HCT116 (cell line): ENCODE results near the gene ABHD17B. TPM values are rescaled to one million over a fixed set of nuclear protein-coding genes. Genes with fewer than 3 reads are reported as not detected.

Experiments
- ATAC-seq: fragments of 200-7000 bp; cut with Tn5 transposase; 2 replicates; pipeline ENCODE4 v1.9.1; 2020; ENCODE audit warnings: mild to moderate bottlenecking, moderate library complexity
- BruUV-seq: library from RNA; stranded (reverse); fragments of 400-500 nt; replicated peaks from 2 replicates; lab custom pipeline; 2021; lab: Mats Ljungman, UMichigan
- CTCF ChIA-PET: fragments of 300-600 bp; sonication (Branson Sonifier 250); formaldehyde crosslinking; loops from one replicate; lab custom pipeline; 2021; ENCODE audit warnings: antibody characterized with exemption; lab: Charles Lee
- POLR2A ChIA-PET: fragments of 300-600, 350-600 bp; sonication (Branson Sonifier 250); formaldehyde crosslinking; loops from one replicate; lab custom pipeline; 2021; ENCODE audit warnings: antibody characterized with exemption; lab: Charles Lee
- RAD21 ChIA-PET, 2 experiments: fragments of 300-600 bp; sonication (Branson Sonifier 250); formaldehyde crosslinking; loops; one replicate each; lab custom pipeline; 2023; ENCODE audit warnings: low total read pairs in 2 of 2; ENCODE audit not compliant: uncharacterized antibody in 2 of 2, unreplicated experiment in 2 of 2, low non-redundant PET in 1 of 2; lab: Charles Lee
- DNase-seq: peaks from one replicate; pipeline ENCODE4 v3.0.0-alpha.2; 2010; ENCODE audit warnings: low read depth, low spot score
- H2AFZ ChIP-seq: fragments of 200-600 bp; shearing (Covaris generic), sonication (generic); 2 replicates; pipeline ENCODE4 v1.6.1; 2017; ENCODE audit warnings: low read depth, mixed run types, mixed read lengths, antibody characterized with exemption, low read length; ENCODE audit not compliant: poor library complexity, severe bottlenecking
- H3K27ac ChIP-seq: 2 replicates; pipeline ENCODE4 v1.5.1; 2012; ENCODE audit warnings: low read depth, low read length
- H3K27me3 ChIP-seq: fragments of 200-600 bp; sonication (generic); 2 replicates; pipeline ENCODE4 v1.6.1; 2016; ENCODE audit warnings: mixed run types, low read length, mixed read lengths; ENCODE audit not compliant: insufficient read depth
- H3K36me3 ChIP-seq, 2 experiments: fragments of 200-500 bp in 1 of 2; fragments of 200-600 bp in 1 of 2; sonication (Bioruptor generic) in 1 of 2; sonication (generic) in 1 of 2; 2 replicates each; pipeline versions ENCODE4 v1.5.1 to v1.6.1; 2014 to 2016; ENCODE audit warnings: low read length in 2 of 2, inconsistent platforms in 1 of 2, mixed read lengths in 1 of 2, mixed run types in 1 of 2; ENCODE audit not compliant: insufficient read depth in 2 of 2, control insufficient read depth in 1 of 2
- H3K4me1 ChIP-seq, 2 experiments: fragments of 200-600 bp in 1 of 2; sonication (generic) in 1 of 2; 2 replicates each; pipeline versions ENCODE4 v1.5.1 to v1.6.1; 2012 to 2017; ENCODE audit warnings: low read length in 2 of 2, inconsistent platforms in 1 of 2, mild to moderate bottlenecking in 1 of 2, mixed read lengths in 1 of 2, mixed run types in 1 of 2, moderate library complexity in 1 of 2; ENCODE audit not compliant: insufficient read depth in 2 of 2, control insufficient read depth in 1 of 2
- H3K4me2 ChIP-seq: fragments of 200-600 bp; sonication (generic); 2 replicates; pipeline ENCODE4 v1.6.1; 2017; ENCODE audit warnings: mixed run types, low read length, mixed read lengths
- H3K4me3 ChIP-seq, 2 experiments: fragments of 200-600 bp in 1 of 2; sonication (generic) in 1 of 2; replicated peaks in 1 of 2; 2 replicates each; pipeline ENCODE4 v1.5.1; 2011 to 2016; ENCODE audit warnings: low read length in 2 of 2, control low read depth in 1 of 2, low read depth in 1 of 2, mild to moderate bottlenecking in 1 of 2, mixed read lengths in 1 of 2, mixed run types in 1 of 2
- H3K79me2 ChIP-seq: fragments of 200-600 bp; sonication (generic); 2 replicates; pipeline ENCODE4 v1.6.1; 2017; ENCODE audit warnings: mild to moderate bottlenecking, mixed run types, low read length, moderate library complexity, mixed read lengths; ENCODE audit not compliant: insufficient read depth
- H3K9ac ChIP-seq: fragments of 200-600 bp; sonication (generic); 2 replicates; pipeline ENCODE4 v1.6.1; 2016; ENCODE audit warnings: low read length, mixed read lengths
- H3K9me2 ChIP-seq: fragments of 200-600 bp; sonication (generic), shearing (Covaris generic); 2 replicates; pipeline ENCODE4 v1.6.1; 2017; ENCODE audit warnings: mixed run types, mild to moderate bottlenecking, moderate library complexity; ENCODE audit not compliant: insufficient read depth
- H3K9me3 ChIP-seq, 2 experiments: fragments of 200-500 bp in 1 of 2; fragments of 200-600 bp in 1 of 2; sonication (Bioruptor generic) in 1 of 2; sonication (generic) in 1 of 2; 2 replicates each; pipeline ENCODE4 v1.6.1; 2014 to 2017; ENCODE audit warnings: low read length in 2 of 2, mixed read lengths in 2 of 2, inconsistent platforms in 1 of 2, low read depth in 1 of 2, mild to moderate bottlenecking in 1 of 2, mixed run types in 1 of 2, moderate library complexity in 1 of 2; ENCODE audit not compliant: control insufficient read depth in 1 of 2, insufficient read depth in 1 of 2
- H4K20me1 ChIP-seq: fragments of 200-600 bp; sonication (generic), shearing (Covaris generic); 2 replicates; pipeline ENCODE4 v1.6.1; 2017; ENCODE audit warnings: mixed run types, mild to moderate bottlenecking, moderate library complexity; ENCODE audit not compliant: insufficient read depth
- CBX3 ChIP-seq: IDR thresholded peaks from 2 replicates; pipeline ENCODE4 v1.6.1; 2012; ENCODE audit warnings: low read depth
- CEBPB ChIP-seq: IDR thresholded peaks from 2 replicates; pipeline ENCODE4 v1.6.1; 2012; ENCODE audit warnings: low read depth
- EGR1 ChIP-seq: IDR thresholded peaks from 2 replicates; pipeline ENCODE4 v1.6.1; 2012; ENCODE audit warnings: low read depth
- EZH2 ChIP-seq: fragments of 200-600 bp; sonication (generic); IDR thresholded peaks from 2 replicates; pipeline ENCODE4 v1.6.1; 2017; ENCODE audit warnings: antibody characterized with exemption, mixed run types
- FOSL1 ChIP-seq: IDR thresholded peaks from 2 replicates; pipeline ENCODE4 v1.6.1; 2012; ENCODE audit warnings: low read depth
- JUND ChIP-seq: IDR thresholded peaks from 2 replicates; pipeline ENCODE4 v1.6.1; 2012
- MAX ChIP-seq: IDR thresholded peaks from 2 replicates; pipeline ENCODE4 v1.6.1; 2012
- POLR2A ChIP-seq: IDR thresholded peaks from 2 replicates; pipeline ENCODE4 v1.7.0; 2011; ENCODE audit warnings: borderline replicate concordance; ENCODE audit not compliant: insufficient read depth, insufficient read length; ENCODE audit errors: extremely low read depth
- POLR2AphosphoS5 ChIP-seq: IDR thresholded peaks from 2 replicates; pipeline ENCODE4 v1.6.1; 2011; ENCODE audit warnings: mild to moderate bottlenecking, low read depth, low read length, moderate library complexity
- SIN3A ChIP-seq: IDR thresholded peaks from 2 replicates; pipeline ENCODE4 v1.6.1; 2012; ENCODE audit warnings: low read depth
- SP1 ChIP-seq: IDR thresholded peaks from 2 replicates; pipeline ENCODE4 v1.6.1; 2012; ENCODE audit warnings: low read depth
- SRF ChIP-seq: IDR thresholded peaks from 2 replicates; pipeline ENCODE4 v1.6.1; 2012; ENCODE audit warnings: low read depth
- TCF7L2 ChIP-seq: IDR thresholded peaks from 2 replicates; pipeline ENCODE4 v1.7.0; 2011; ENCODE audit warnings: borderline replicate concordance, inconsistent platforms; ENCODE audit not compliant: insufficient read depth, insufficient read length; ENCODE audit errors: extremely low read depth
- YY1 ChIP-seq: IDR thresholded peaks from 2 replicates; pipeline ENCODE4 v1.6.1; 2011; ENCODE audit warnings: low read length, low read depth, moderate library complexity, mild to moderate bottlenecking; ENCODE audit not compliant: insufficient replicate concordance; ENCODE audit errors: extremely low read depth
- ZBTB33 ChIP-seq: IDR thresholded peaks from 2 replicates; pipeline ENCODE4 v1.6.1; 2011; ENCODE audit warnings: mild to moderate bottlenecking, low read length, moderate library complexity; ENCODE audit not compliant: insufficient replicate concordance; ENCODE audit errors: extremely low read depth
- ZFX ChIP-seq: fragments of 450-650 bp; IDR thresholded peaks from 2 replicates; pipeline ENCODE4 v1.6.1; 2017
- ZNF274 ChIP-seq: fragments of 200-500 bp; sonication (Bioruptor generic); IDR thresholded peaks from 2 replicates; pipeline ENCODE4 v1.6.1; 2014; ENCODE audit warnings: mild to moderate bottlenecking, low read depth, low read length, inconsistent platforms
- intact Hi-C: fragments of 100-400 bp; cut with micrococcal nuclease; formaldehyde crosslinking; loops from 2 replicates; pipeline ENCODE4 v1.10.0; 2022
- total RNA-seq: library from RNA; stranded (reverse); gene quantifications from one replicate; pipeline ENCODE4 v1.2.1, GENCODE V29; 2021; ENCODE audit not compliant: unreplicated experiment

ABHD17B gene
- total RNA-seq, 1 experiment from 2014 or later = 17.0 TPM

- Histone ChIP-seq H3K9me3 (no peaks in the 10 kb centered on the region), H3K36me3 (no peaks in the 10 kb centered on the region), H3K9me2 (no peaks in the 10 kb centered on the region), H3K79me2 (no peaks in the 10 kb centered on the region), H3K27me3 (no peaks in the 10 kb centered on the region), H3K4me2 (no peak overlapping the region), H3K9ac (no peak overlapping the region), H3K4me1 (no peaks in the 10 kb centered on the region), H3K4me3 (no peak overlapping the region), H3K27ac (no peak overlapping the region), H4K20me1 (no peaks in the 10 kb centered on the region), H2AFZ (no peak overlapping the region)
- CTCF ChIA-PET = no interaction called here
- no TSS peak for BruUV-seq
- ATAC-seq (no peak), DNase-seq (no peak)
- RAD21 ChIA-PET = no interaction called here
- TF ChIP-seq ZNF274 = no peak
- no peak for TF ChIP-seq TCF7L2
- no peak for TF ChIP-seq SIN3A
- TF ChIP-seq CBX3 = no peak
- no peak for TF ChIP-seq POLR2A
- TF ChIP-seq POLR2AphosphoS5 = no peak
- TF ChIP-seq FOSL1 = no peak
- TF ChIP-seq EZH2 = no peak
- no peak for TF ChIP-seq CEBPB
- no peak for TF ChIP-seq MAX
- TF ChIP-seq EGR1 = no peak
- no peak for TF ChIP-seq ZFX
- POLR2A ChIA-PET = no interaction called here
- intact Hi-C loops = no loop called here
Measured at GRCh38 chr9:71847892-71848291, 63.1 kb downstream of the ABHD17B start.

GRCh38 chr9:71844808-71845207, 66.2 kb downstream of the ABHD17B start:
- DNase-seq (no peak), ATAC-seq (no peak)
- Histone ChIP-seq H3K4me3 (no peak overlapping the region), H4K20me1 (no peaks in the 10 kb centered on the region), H3K27ac (no peak overlapping the region), H3K9ac (no peak overlapping the region), H3K9me3 (no peaks in the 10 kb centered on the region), H3K9me2 (no peaks in the 10 kb centered on the region), H3K27me3 (no peaks in the 10 kb centered on the region), H3K36me3 (no peaks in the 10 kb centered on the region), H3K4me1 (no peaks in the 10 kb centered on the region), H3K79me2 (no peaks in the 10 kb centered on the region), H2AFZ (no peak overlapping the region), H3K4me2 (no peak overlapping the region)
- BruUV-seq = no TSS peak
- no peak for TF ChIP-seq ZBTB33
- TF ChIP-seq CBX3 = no peak
- no peak for TF ChIP-seq POLR2A
- TF ChIP-seq ZFX = no peak
- no peak for TF ChIP-seq JUND
- no peak for TF ChIP-seq SP1
- no peak for TF ChIP-seq SRF
- TF ChIP-seq YY1 = no peak
- no peak for TF ChIP-seq EGR1
- ChIA-PET POLR2A (no interaction called here), CTCF (no interaction called here), RAD21 (no interaction called here)
- intact Hi-C loops = no loop called here
